Endothelial cell of umbilical vein (primary cell): ENCODE data around the gene HPCAL4. TPM values are rescaled to one million over a fixed set of nuclear protein-coding genes. Genes with fewer than 3 reads are reported as not detected.

ENCODE experiments used
- BruUV-seq: library from RNA; stranded (reverse); fragments of 400-500 nt; replicated peaks from 2 replicates; lab custom pipeline; 2021; lab: Mats Ljungman, UMichigan
- CTCF ChIA-PET: fragments of 300-600, 350-600 bp; sonication (Branson Sonifier 250); formaldehyde crosslinking; loops from one replicate; lab custom pipeline; 2021; ENCODE audit warnings: antibody characterized with exemption, inconsistent platforms; lab: Charles Lee
- POLR2A ChIA-PET: fragments of 300-600, 350-600 bp; sonication (Branson Sonifier 250); formaldehyde crosslinking; loops from one replicate; lab custom pipeline; 2021; ENCODE audit warnings: antibody characterized with exemption, inconsistent platforms; lab: Charles Lee
- DNase-seq: peaks from one replicate; pipeline ENCODE4 v3.0.0-alpha.2; 2011; ENCODE audit warnings: low read depth, low spot score
- FAIRE-seq: peaks from 2 replicates; lab custom pipeline; 2011; peaks lifted over from hg19 to GRCh38; lab: Jason Lieb, UNC
- H2AFZ ChIP-seq: 2 replicates; pipeline ENCODE4 v1.6.0; 2012; ENCODE audit warnings: low read depth, low read length, control low read depth, inconsistent platforms
- H3K27ac ChIP-seq: 2 replicates; pipeline ENCODE4 v1.5.1; 2011; ENCODE audit warnings: low read depth, mild to moderate bottlenecking, control low read depth, low read length, moderate library complexity; ENCODE audit not compliant: insufficient read depth
- H3K27me3 ChIP-seq, 2 experiments: 2 replicates each; pipeline versions ENCODE4 v1.6.0 to v1.6.1; 2011; ENCODE audit warnings: low read length in 2 of 2, mixed read lengths in 1 of 2; ENCODE audit not compliant: control insufficient read depth in 2 of 2, insufficient read depth in 2 of 2
- H3K36me3 ChIP-seq, 2 experiments: 2 replicates in 1 of 2; 3 replicates in 1 of 2; pipeline ENCODE4 v1.5.1; 2011; ENCODE audit warnings: low read length in 2 of 2, mild to moderate bottlenecking in 1 of 2, moderate library complexity in 1 of 2; ENCODE audit not compliant: control insufficient read depth in 2 of 2, insufficient read depth in 2 of 2; ENCODE audit errors: extremely low read depth in 1 of 2
- H3K4me1 ChIP-seq: 3 replicates; pipeline ENCODE4 v1.5.1; 2011; ENCODE audit warnings: mild to moderate bottlenecking, low read length; ENCODE audit not compliant: control insufficient read depth, insufficient read depth; ENCODE audit errors: extremely low read depth
- H3K4me2 ChIP-seq: 2 replicates; pipeline ENCODE4 v1.6.1; 2011; ENCODE audit warnings: low read length, control low read depth, mixed read lengths; ENCODE audit not compliant: insufficient read depth
- H3K4me3 ChIP-seq, 3 experiments: fragments of 200-600 bp in 1 of 3; sonication (generic), shearing (Covaris generic) in 1 of 3; replicated peaks in 1 of 3; 2 replicates each; pipeline ENCODE4 v1.5.1; 2011 to 2016; ENCODE audit warnings: control low read depth in 3 of 3, low read length in 3 of 3, mild to moderate bottlenecking in 2 of 3, inconsistent platforms in 1 of 3, low read depth in 1 of 3, moderate library complexity in 1 of 3; ENCODE audit not compliant: insufficient read depth in 1 of 3
- H3K79me2 ChIP-seq: 2 replicates; pipeline ENCODE4 v1.6.0; 2012; ENCODE audit warnings: low read length, inconsistent platforms; ENCODE audit not compliant: control insufficient read depth, insufficient read depth
- H3K9ac ChIP-seq: replicated peaks from 2 replicates; pipeline ENCODE3; 2011; ENCODE audit warnings: low read length, control low read depth; ENCODE audit not compliant: insufficient read depth; ENCODE audit errors: extremely low read depth
- H3K9me1 ChIP-seq: replicated peaks from 3 replicates; pipeline ENCODE4 v1.6.0; 2011; ENCODE audit warnings: mild to moderate bottlenecking, low read length; ENCODE audit not compliant: control insufficient read depth, insufficient read depth; ENCODE audit errors: extremely low read depth
- H3K9me3 ChIP-seq: replicated peaks from 2 replicates; pipeline ENCODE4 v1.5.1; 2012; ENCODE audit warnings: low read length, inconsistent platforms; ENCODE audit not compliant: control insufficient read depth, insufficient read depth
- H4K20me1 ChIP-seq: replicated peaks from 2 replicates; pipeline ENCODE3; 2011; ENCODE audit warnings: mild to moderate bottlenecking, low read length; ENCODE audit not compliant: control insufficient read depth, insufficient read depth; ENCODE audit errors: extremely low read depth
- CTCF ChIP-seq, 2 donors: IDR thresholded peaks; 1 replicate in 1 of 2; 2 replicates in 1 of 2; pipeline ENCODE4 v1.5.1; 2011; ENCODE audit warnings: low read length in 2 of 2, mild to moderate bottlenecking in 2 of 2, moderate library complexity in 2 of 2, control low read depth in 1 of 2, inconsistent platforms in 1 of 2, low read depth in 1 of 2; ENCODE audit not compliant: insufficient read depth in 1 of 2; ENCODE audit errors: extremely low read depth in 1 of 2
- EZH2 ChIP-seq: IDR thresholded peaks from 2 replicates; pipeline ENCODE4 v1.6.1; 2012; ENCODE audit warnings: borderline replicate concordance, low read depth, mild to moderate bottlenecking, moderate library complexity, low read length, inconsistent platforms; ENCODE audit not compliant: severe bottlenecking
- FOS ChIP-seq: IDR thresholded peaks from 2 replicates; pipeline ENCODE4 v1.6.1; 2011; ENCODE audit warnings: mild to moderate bottlenecking, low read length, moderate library complexity, borderline replicate concordance; ENCODE audit not compliant: insufficient read depth
- GATA2 ChIP-seq: IDR thresholded peaks from 2 replicates; pipeline ENCODE4 v1.7.0; 2011; ENCODE audit warnings: low read depth, mild to moderate bottlenecking, moderate library complexity, mixed read lengths, low read length; ENCODE audit not compliant: insufficient read length, insufficient read depth
- JUN ChIP-seq: IDR thresholded peaks from 2 replicates; pipeline ENCODE4 v1.6.1; 2011; ENCODE audit warnings: borderline replicate concordance, low read depth; ENCODE audit not compliant: insufficient read length, insufficient read depth
- MAX ChIP-seq: IDR thresholded peaks from 2 replicates; pipeline ENCODE4 v1.6.1; 2011; ENCODE audit not compliant: insufficient read depth, insufficient read length
- MYC ChIP-seq: IDR thresholded peaks from one replicate; pipeline ENCODE4 v1.6.1; 2011; ENCODE audit warnings: mild to moderate bottlenecking, low read depth, low read length
- POLR2A ChIP-seq: IDR thresholded peaks from 2 replicates; pipeline ENCODE4 v1.6.1; 2012; ENCODE audit warnings: low read depth, mild to moderate bottlenecking, control low read depth, low read length
- POLR2AphosphoS5 ChIP-seq: IDR thresholded peaks from 2 replicates; pipeline ENCODE4 v1.6.1; 2012; ENCODE audit warnings: low read depth, mild to moderate bottlenecking, control low read depth, low read length, moderate library complexity; ENCODE audit not compliant: insufficient read depth
- dilution Hi-C: fragments of 300-500 bp; cut with MboI; formaldehyde crosslinking; loops from one replicate; pipeline ENCODE4 v1.15.0; 2019; ENCODE audit warnings: low sequenced_read_pairs; ENCODE audit not compliant: extremely low pct_ligation_motif_present
- intact Hi-C: fragments of 100-400 bp; cut with micrococcal nuclease; formaldehyde crosslinking; loops from one replicate; pipeline ENCODE4 v1.10.0; 2022
- polyA plus RNA-seq, 4 experiments: library from polyadenylated mRNA; depleted of rRNA in 3 of 4; stranded (reverse) in 3 of 4; unstranded in 1 of 4; fragments of >200 nt; gene quantifications; 2 replicates each; pipeline versions ENCODE4 v1.2.1 to v1.2.3, GENCODE V29; 2011 to 2012; ENCODE audit warnings: missing spikeins in 1 of 4
- total RNA-seq: library from RNA; stranded (reverse); gene quantifications from 2 replicates; pipeline ENCODE4 v1.2.3, GENCODE V29; 2021

HPCAL4 gene
- total and polyA plus RNA-seq, 2 donors (not counting 3 experiments of a cell fraction or from before 2014, with no cell fraction given): not detected

- ChIA-PET POLR2A (no interaction called here), CTCF (interaction anchor here (1.7 to 2.2 kb wide), 3 partner anchors 18 to 132 kb away, joined by 4 to 12 read pairs (median 12); partner anchors contain the start of gene NT5C1A)
Observed at GRCh38 chr1:39737546-39738169, 46.4 kb upstream of the HPCAL4 start.

More at GRCh38 chr1:39737546-39738169, 46.4 kb upstream of the HPCAL4 start:
- Histone ChIP-seq H2AFZ (no peak overlapping the region), H3K36me3 (peaks cover 0 to 5% of the 10 kb centered on the region in 2 experiments), H3K4me3 (no peak overlapping the region), H3K4me2 (no peak overlapping the region), H3K27ac (no peak overlapping the region), H3K9me1 (no peaks in the 10 kb centered on the region), H3K79me2 (peaks cover 5% of the 10 kb centered on the region), H3K9me3 (no peaks in the 10 kb centered on the region), H3K27me3 (peaks cover 11 to 18% of the 10 kb centered on the region in 2 experiments), H3K9ac (no peak overlapping the region), H3K4me1 (peaks cover 8% of the 10 kb centered on the region), H4K20me1 (no peaks in the 10 kb centered on the region)
- FAIRE-seq (no peak), DNase-seq (no peak)
- no TSS peak for BruUV-seq
- dilution Hi-C loops (no loop called here), intact Hi-C loops (no loop called here)
- TF ChIP-seq MAX: no peak
- no peak for TF ChIP-seq MYC
- no peak for TF ChIP-seq CTCF (IDR thresholded peaks at IDR 0.05; ENCODE audit: extremely low read depth in 1 of 2, insufficient read depth in 1 of 2, low read depth in 1 of 2, low read length in 2 of 2)
- TF ChIP-seq POLR2A: no peak
- TF ChIP-seq POLR2AphosphoS5: no peak
- no peak for TF ChIP-seq JUN
- no peak for TF ChIP-seq FOS
- no peak for TF ChIP-seq EZH2
- no peak for TF ChIP-seq GATA2
